Activated T-helper 1 cell treated with anti-CD3 and anti-CD28 coated beads, Interleukin-2, amount 50 U/mL, for 16 hours (primary cell): Measurements from ENCODE around the gene CDR2.
"Not testable (repeated sequence)": the region's sequence is repeated elsewhere in the genome, so short reads cannot be mapped to it uniquely, and the experiment has no call there.

Source experiments
- DNase-seq, 2 donors: peaks; one replicate each; pipeline ENCODE4 v3.0.0-alpha.2; 2020; ENCODE audit warnings: low read depth in 1 of 2, low spot score in 1 of 2

Gene CDR2

GRCh38 chr16:22308824-22309520 lies 65.4 kb downstream of the CDR2 start:
- DNase-seq, result no peak

GRCh38 chr16:22307838-22308237 lies 66.6 kb downstream of the CDR2 start:
- DNase-seq, result no peak

- no peak for DNase-seq
These were observed 67.6 kb downstream of the CDR2 start for GRCh38 chr16:22306788-22307187.

- DNase-seq, result no peak
These were observed 70.0 kb downstream of the CDR2 start for GRCh38 chr16:22304411-22304810.

GRCh38 chr16:22302776-22303363 lies 71.5 kb downstream of the CDR2 start:
- no peak for DNase-seq

- DNase-seq, result not testable (repeated sequence)
These were observed 73.0 kb downstream of the CDR2 start for GRCh38 chr16:22301423-22301822.

- DNase-seq, result no peak
These were observed 73.9 kb downstream of the CDR2 start for GRCh38 chr16:22300427-22301071.

- no peak for DNase-seq
These were observed 75.4 kb downstream of the CDR2 start for GRCh38 chr16:22299036-22299435.

- DNase-seq, result peak in 1 of 2 donors; percentile 54
These were observed 76.3 kb downstream of the CDR2 start for GRCh38 chr16:22297871-22298733.

GRCh38 chr16:22297114-22297870 lies 77.1 kb downstream of the CDR2 start, which contains the start of gene POLR3E:
TSS of gene POLR3E (plus strand) at chr16:22297409. CDS start at chr16:22302969, 5,560 bp downstream.
- DNase-seq, result peak; percentile 99 to 100

GRCh38 chr16:22296225-22297113 lies 78.0 kb downstream of the CDR2 start:
- DNase-seq, result no peak
